ENCODE measurements around the gene TMEM170B. TPM values are rescaled to one million over a fixed set of nuclear protein-coding genes. Genes with fewer than 3 reads are reported as not detected.

Gene TMEM170B
- total RNA-seq, 2 experiments from 2014 or later: 1.8 to 1.9 TPM

GRCh38 chr6:11515763-11516162 is 21.8 kb upstream of the TMEM170B start:
- CTCF ChIA-PET: interaction anchor here (1.1 to 1.9 kb wide), 2 partner anchors 19 to 717 kb away, joined by 3 to 7 read pairs; no protein-coding TSS in a partner anchor
- TF ChIP-seq CTCF (IDR thresholded peaks at IDR 0.05): no peak
- no peak overlapping the region for H3K4me3 Mint-ChIP-seq
- DNase-seq (no peak), ATAC-seq (no peak)
- H3K36me3 Mint-ChIP-seq (ENCODE audit: low read depth): no peaks in the 10 kb centered on the region
- peaks cover 7% of the 10 kb centered on the region for H3K9me3 Mint-ChIP-seq
- peaks cover 10% of the 10 kb centered on the region for H3K27me3 Mint-ChIP-seq
- H3K4me1 Mint-ChIP-seq (ENCODE audit: low read depth): no peaks in the 10 kb centered on the region
- POLR2A ChIA-PET: no interaction called here
- no peak overlapping the region for H3K27ac Mint-ChIP-seq
- intact Hi-C loops (cut with micrococcal nuclease): no loop called here

- peaks cover 2% of the 10 kb centered on the region for H3K27me3 Mint-ChIP-seq
- no peaks in the 10 kb centered on the region for H3K36me3 Mint-ChIP-seq (ENCODE audit: low read depth)
- no peaks in the 10 kb centered on the region for H3K4me1 Mint-ChIP-seq (ENCODE audit: low read depth)
- POLR2A ChIA-PET: no interaction called here
- H3K27ac Mint-ChIP-seq: no peak overlapping the region
- peaks cover 2% of the 10 kb centered on the region for H3K9me3 Mint-ChIP-seq
- CTCF ChIA-PET: no interaction called here
- no peak overlapping the region for H3K4me3 Mint-ChIP-seq
- no peak for TF ChIP-seq CTCF (IDR thresholded peaks at IDR 0.05)
- ATAC-seq (no peak), DNase-seq (no peak)
- intact Hi-C loops (cut with micrococcal nuclease): no loop called here
Measured at GRCh38 chr6:11522812-11523605, 14.5 kb upstream of the TMEM170B start.

- Mint-ChIP-seq H3K4me3 (no peak overlapping the region), H3K27me3 (peaks cover 10% of the 10 kb centered on the region), H3K9me3 (no peaks in the 10 kb centered on the region), H3K36me3 (ENCODE audit: low read depth) (no peaks in the 10 kb centered on the region), H3K4me1 (ENCODE audit: low read depth) (no peaks in the 10 kb centered on the region), H3K27ac (no peak overlapping the region)
- ATAC-seq (no peak), DNase-seq (no peak)
- CTCF ChIA-PET: no interaction called here
- TF ChIP-seq CTCF (IDR thresholded peaks at IDR 0.05): no peak
- POLR2A ChIA-PET: no interaction called here
- intact Hi-C loops (cut with micrococcal nuclease): no loop called here
Measured at GRCh38 chr6:11525468-11526155, 11.9 kb upstream of the TMEM170B start.

GRCh38 chr6:11526156-11526505 is 11.4 kb upstream of the TMEM170B start:
- H3K4me3 Mint-ChIP-seq: no peak overlapping the region
- H3K4me1 Mint-ChIP-seq (ENCODE audit: low read depth): no peaks in the 10 kb centered on the region
- CTCF ChIA-PET: interaction anchor here (1.1 kb wide), 1 partner anchor 30 kb away, joined by 4 read pairs; no protein-coding TSS in a partner anchor
- DNase-seq: no peak
- TF ChIP-seq CTCF (IDR thresholded peaks at IDR 0.05): no peak
- no peaks in the 10 kb centered on the region for H3K36me3 Mint-ChIP-seq (ENCODE audit: low read depth)
- ATAC-seq: no peak
- intact Hi-C loops (cut with micrococcal nuclease): no loop called here
- POLR2A ChIA-PET: no interaction called here
- H3K27me3 Mint-ChIP-seq: peaks cover 10% of the 10 kb centered on the region
- no peaks in the 10 kb centered on the region for H3K9me3 Mint-ChIP-seq
- H3K27ac Mint-ChIP-seq: no peak overlapping the region

- no peak overlapping the region for H3K27ac Mint-ChIP-seq
- H3K27me3 Mint-ChIP-seq: peaks cover 13% of the 10 kb centered on the region
- no peaks in the 10 kb centered on the region for H3K9me3 Mint-ChIP-seq
- DNase-seq (no peak), ATAC-seq (no peak)
- H3K36me3 Mint-ChIP-seq (ENCODE audit: low read depth): no peaks in the 10 kb centered on the region
- no peak overlapping the region for H3K4me3 Mint-ChIP-seq
- intact Hi-C loops (cut with micrococcal nuclease): no loop called here
- ChIA-PET POLR2A (interaction anchor here (0.7 kb wide), 1 partner anchor 1588 kb away, joined by 3 read pairs; no protein-coding TSS in a partner anchor), CTCF (interaction anchor here (1.0 to 1.1 kb wide), 2 partner anchors 31 to 48 kb away, joined by 3 to 4 read pairs; no protein-coding TSS in a partner anchor)
- no peaks in the 10 kb centered on the region for H3K4me1 Mint-ChIP-seq (ENCODE audit: low read depth)
- TF ChIP-seq CTCF (IDR thresholded peaks at IDR 0.05): no peak
Measured at GRCh38 chr6:11527274-11527870, 10.2 kb upstream of the TMEM170B start.
